ENCODE measurements around the gene TMEM97. TPM values are rescaled to one million over a fixed set of nuclear protein-coding genes. Genes with fewer than 3 reads are reported as not detected.

The TMEM97 gene
- total and polyA plus RNA-seq, 8 donors = 27.0 to 69.3 (median 45.0) TPM

- Histone ChIP-seq H3K36me3 (no peaks in the 10 kb centered on the region), H3K9me3 (no peaks in the 10 kb centered on the region), H3K27ac (no peak overlapping the region), H3K27me3 (no peaks in the 10 kb centered on the region), H3K4me1 (no peaks in the 10 kb centered on the region), H3K4me3 (no peak overlapping the region)
- TF ChIP-seq CTCF (IDR thresholded peaks at IDR 0.05) = no peak
- ATAC-seq (no peak), DNase-seq (no peak)
- intact Hi-C loops (cut with DNase I) = no loop called here
Measured at GRCh38 chr17:28295677-28296578, 23.1 kb upstream of the TMEM97 start.

GRCh38 chr17:28298449-28298848 lies 20.6 kb upstream of the TMEM97 start:
- Histone ChIP-seq H3K27me3 (no peaks in the 10 kb centered on the region), H3K36me3 (no peaks in the 10 kb centered on the region), H3K4me1 (no peaks in the 10 kb centered on the region), H3K9me3 (no peaks in the 10 kb centered on the region), H3K27ac (no peak overlapping the region), H3K4me3 (no peak overlapping the region)
- ATAC-seq (no peak), DNase-seq (no peak)
- no peak for TF ChIP-seq CTCF (IDR thresholded peaks at IDR 0.05)
- intact Hi-C loops (cut with DNase I) = no loop called here

- H3K4me1 ChIP-seq = no peaks in the 10 kb centered on the region
- no peaks in the 10 kb centered on the region for H3K36me3 ChIP-seq
- intact Hi-C loops (cut with DNase I) = no loop called here
- ATAC-seq (no peak), DNase-seq (no peak)
- H3K9me3 ChIP-seq = no peaks in the 10 kb centered on the region
- H3K27me3 ChIP-seq = peaks cover 29 to 53% of the 10 kb centered on the region in 2 donors
- no peak overlapping the region for H3K4me3 ChIP-seq
- no peak for TF ChIP-seq CTCF (IDR thresholded peaks at IDR 0.05)
- H3K27ac ChIP-seq = no peak overlapping the region
Measured at GRCh38 chr17:28306954-28307401, 12.0 kb upstream of the TMEM97 start.

GRCh38 chr17:28313841-28314240 lies 5.2 kb upstream of the TMEM97 start:
- intact Hi-C loops (cut with DNase I) = no loop called here
- no peaks in the 10 kb centered on the region for H3K9me3 ChIP-seq
- no peak for DNase-seq

More at GRCh38 chr17:28313841-28314240, 5.2 kb upstream of the TMEM97 start:
- no peak overlapping the region for H3K27ac ChIP-seq
- no peaks in the 10 kb centered on the region for H3K36me3 ChIP-seq
- TF ChIP-seq CTCF (IDR thresholded peaks at IDR 0.05) = no peak
- ATAC-seq = no peak
- H3K4me1 ChIP-seq = peaks cover 0 to 10% of the 10 kb centered on the region in 2 donors
- H3K27me3 ChIP-seq = peaks cover 0 to 1% of the 10 kb centered on the region in 2 donors
- H3K4me3 ChIP-seq = no peak overlapping the region

All from left lung (tissue), 10 donors.